H9 (cell line): ENCODE results near the gene SPTY2D1. TPM values are rescaled to one million over a fixed set of nuclear protein-coding genes. Genes with fewer than 3 reads are reported as not detected.

Experiments
- DNase-seq: peaks from one replicate; pipeline ENCODE4 v3.0.0-alpha.2; 2017
- H2AFZ ChIP-seq: one replicate; pipeline ENCODE4 v1.6.1; 2013; ENCODE audit warnings: mild to moderate bottlenecking, low read length, control low read depth, moderate library complexity
- H2AK5ac ChIP-seq: 2 replicates; pipeline ENCODE4 v1.6.1; 2013; ENCODE audit warnings: low read length, control low read depth, mixed read lengths; ENCODE audit not compliant: insufficient read length
- H2BK120ac ChIP-seq: one replicate; pipeline ENCODE4 v1.6.1; 2013; ENCODE audit warnings: low read depth, mild to moderate bottlenecking, low read length, control low read depth, inconsistent platforms; ENCODE audit not compliant: poor library complexity, severe bottlenecking
- H2BK12ac ChIP-seq: 2 replicates; pipeline ENCODE4 v1.6.1; 2013; ENCODE audit warnings: low read length, control low read depth, mixed read lengths, low read depth; ENCODE audit not compliant: insufficient read length
- H2BK15ac ChIP-seq: 2 replicates; pipeline ENCODE4 v1.6.1; 2013; ENCODE audit warnings: low read depth, low read length, control low read depth
- H2BK20ac ChIP-seq: one replicate; pipeline ENCODE4 v1.6.1; 2013; ENCODE audit warnings: low read depth, mild to moderate bottlenecking, low read length, control low read depth, inconsistent platforms; ENCODE audit not compliant: poor library complexity, severe bottlenecking
- H2BK5ac ChIP-seq: 2 replicates; pipeline ENCODE4 v1.6.1; 2013; ENCODE audit warnings: low read length, control low read depth, mixed read lengths; ENCODE audit not compliant: insufficient read length
- H3K14ac ChIP-seq: 2 replicates; pipeline ENCODE4 v1.6.1; 2013; ENCODE audit warnings: low read length, control low read depth; ENCODE audit not compliant: insufficient read depth
- H3K18ac ChIP-seq: 2 replicates; pipeline ENCODE4 v1.6.1; 2013; ENCODE audit warnings: low read depth, mild to moderate bottlenecking, mixed read lengths, low read length, control low read depth; ENCODE audit not compliant: insufficient read length
- H3K23ac ChIP-seq: 2 replicates; pipeline ENCODE4 v1.6.1; 2013; ENCODE audit warnings: low read length, control low read depth, mixed read lengths, low read depth; ENCODE audit not compliant: insufficient read length
- H3K23me2 ChIP-seq: 2 replicates; pipeline ENCODE4 v1.6.1; 2013; ENCODE audit warnings: low read depth, mild to moderate bottlenecking, mixed read lengths, low read length, control low read depth; ENCODE audit not compliant: insufficient read length, poor library complexity, severe bottlenecking
- H3K27ac ChIP-seq: 2 replicates; pipeline ENCODE4 v1.5.1; 2013; ENCODE audit warnings: low read length, control low read depth, mixed read lengths, low read depth; ENCODE audit not compliant: insufficient read length
- H3K27me3 ChIP-seq: 2 replicates; pipeline ENCODE4 v1.6.1; 2013; ENCODE audit warnings: low read length, control low read depth, inconsistent platforms; ENCODE audit not compliant: insufficient read depth
- H3K4ac ChIP-seq: 2 replicates; pipeline ENCODE4 v1.6.1; 2013; ENCODE audit warnings: low read depth, mild to moderate bottlenecking, control low read depth, inconsistent platforms, low read length, moderate library complexity
- H3K4me1 ChIP-seq: 2 replicates; pipeline ENCODE4 v1.6.1; 2013; ENCODE audit warnings: low read length, control low read depth, inconsistent platforms; ENCODE audit not compliant: insufficient read depth
- H3K4me2 ChIP-seq: 2 replicates; pipeline ENCODE4 v1.6.1; 2013; ENCODE audit warnings: low read length, control low read depth, mixed read lengths; ENCODE audit not compliant: insufficient read length, insufficient read depth
- H3K56ac ChIP-seq: 2 replicates; pipeline ENCODE4 v1.6.1; 2013; ENCODE audit warnings: low read depth, mild to moderate bottlenecking, mixed read lengths, low read length, control low read depth; ENCODE audit not compliant: insufficient read length
- H3K79me1 ChIP-seq: 2 replicates; pipeline ENCODE4 v1.6.1; 2013; ENCODE audit warnings: low read depth, mild to moderate bottlenecking, moderate library complexity, low read length, control low read depth, inconsistent platforms; ENCODE audit not compliant: insufficient read depth, poor library complexity, severe bottlenecking
- H3K79me2 ChIP-seq: 2 replicates; pipeline ENCODE4 v1.6.1; 2013; ENCODE audit warnings: low read length, control low read depth, inconsistent platforms; ENCODE audit not compliant: insufficient read depth
- H3K9ac ChIP-seq: 2 replicates; pipeline ENCODE4 v1.6.1; 2013; ENCODE audit warnings: low read length, control low read depth, mixed read lengths; ENCODE audit not compliant: insufficient read length; ENCODE audit errors: extremely low read depth
- H3K9me3 ChIP-seq: one replicate; pipeline ENCODE4 v1.6.1; 2013; ENCODE audit warnings: low read depth, low read length, inconsistent platforms; ENCODE audit not compliant: control insufficient read depth
- H3T11ph ChIP-seq: one replicate; pipeline ENCODE4 v1.6.1; 2013; ENCODE audit warnings: mild to moderate bottlenecking, low read length, control low read depth, inconsistent platforms
- H4K20me1 ChIP-seq: one replicate; pipeline ENCODE4 v1.6.1; 2013; ENCODE audit not compliant: control insufficient read depth, insufficient read length, insufficient read depth
- H4K5ac ChIP-seq: 2 replicates; pipeline ENCODE4 v1.6.1; 2013; ENCODE audit warnings: low read depth, mild to moderate bottlenecking, mixed read lengths, low read length, control low read depth; ENCODE audit not compliant: insufficient read length
- H4K8ac ChIP-seq: replicated peaks from 2 replicates; pipeline ENCODE4 v1.6.1; 2013; ENCODE audit warnings: low read length, control low read depth, mixed read lengths, low read depth; ENCODE audit not compliant: insufficient read length
- H4K91ac ChIP-seq: 2 replicates; pipeline ENCODE4 v1.6.1; 2013; ENCODE audit warnings: low read depth, mild to moderate bottlenecking, moderate library complexity, mixed read lengths, low read length, control low read depth; ENCODE audit not compliant: insufficient read length
- H3K27ac Mint-ChIP-seq, 3 experiments: 2 replicates in 2 of 3; 3 replicates in 1 of 3; pipeline ENCODE4 v1.8.0; 2020 to 2021; ENCODE audit warnings: mixed read lengths in 3 of 3, mild to moderate bottlenecking in 1 of 3, moderate library complexity in 1 of 3
- H3K27me3 Mint-ChIP-seq: 2 replicates; pipeline ENCODE4 v1.8.0; 2021; ENCODE audit warnings: low read depth, mild to moderate bottlenecking, moderate library complexity, mixed read lengths
- H3K36me3 Mint-ChIP-seq, 3 experiments: 2 replicates in 2 of 3; 3 replicates in 1 of 3; pipeline ENCODE4 v1.8.0; 2020 to 2021; ENCODE audit warnings: low read depth in 3 of 3, mixed read lengths in 3 of 3; ENCODE audit not compliant: insufficient read depth in 1 of 3
- H3K4me1 Mint-ChIP-seq, 2 experiments: 2 replicates each; pipeline ENCODE4 v1.8.0; 2020; ENCODE audit warnings: mixed read lengths in 2 of 2
- H3K4me3 Mint-ChIP-seq, 2 experiments: 2 replicates in 1 of 2; 3 replicates in 1 of 2; pipeline ENCODE4 v1.8.0; 2020 to 2021; ENCODE audit warnings: mild to moderate bottlenecking in 2 of 2, mixed read lengths in 2 of 2, moderate library complexity in 1 of 2
- H3K9me3 Mint-ChIP-seq, 2 experiments: 2 replicates in 1 of 2; 3 replicates in 1 of 2; pipeline ENCODE4 v1.8.0; 2020; ENCODE audit warnings: mild to moderate bottlenecking in 2 of 2, mixed read lengths in 2 of 2, moderate library complexity in 1 of 2
- WGBS: extraction: QIAGEN DNeasy Blood & Tissue Kit; methylation state at CpG from one replicate; pipeline ENCODE4 v1.1.7; 2013; ENCODE audit warnings: missing lambda C conversion rate, low lambda C conversion rate, mixed read lengths; ENCODE audit not compliant: insufficient read length; ENCODE audit errors: extremely low coverage; 5-methylcytosine and 5-hydroxymethylcytosine counted together
- total RNA-seq: library from RNA; stranded (reverse); gene quantifications from 2 replicates; pipeline ENCODE4 v1.2.1, GENCODE V29; 2021
- TF ChIP-seq, protein P1 (sequence below): fragments of 200-600 bp; sonication (generic); conservative IDR thresholded peaks from 3 replicates; pipeline ENCODE4 v1.8.0; 2021; ENCODE audit warnings: antibody characterized with exemption, mild to moderate bottlenecking

SPTY2D1 gene
- total RNA-seq, 1 experiment from 2014 or later: 15.9 TPM

DNA sequence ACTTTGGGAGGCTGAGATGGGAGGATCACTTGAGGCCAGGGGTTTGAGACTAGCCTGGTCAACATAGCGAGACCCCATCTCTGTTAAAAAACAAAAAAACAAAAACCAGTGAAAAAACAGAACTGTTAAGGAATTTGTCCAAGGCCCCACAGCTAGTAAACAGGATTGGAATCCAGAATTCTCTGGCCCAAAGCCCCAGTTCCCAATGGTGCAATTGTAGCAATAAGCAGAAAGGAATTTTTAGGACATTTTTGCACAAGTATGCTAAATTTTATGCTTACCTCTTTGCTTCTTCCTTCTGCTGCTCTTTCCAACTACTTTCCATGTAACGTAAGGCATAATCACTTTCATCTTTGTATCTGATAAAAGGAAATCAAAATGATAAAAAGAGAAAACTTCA lies 22.9 kb downstream of the SPTY2D1 start:
- WGBS: no CpG with 5 or more reads among the region's 2 CpGs
- no peaks in the 10 kb centered on the region for H4K20me1 ChIP-seq

More for the DNA sequence above, 22.9 kb downstream of the SPTY2D1 start:
- no peak overlapping the region for H4K5ac ChIP-seq
- H2BK12ac ChIP-seq: no peak overlapping the region
- H4K91ac ChIP-seq: no peak overlapping the region
- TF ChIP-seq, protein P1, sequence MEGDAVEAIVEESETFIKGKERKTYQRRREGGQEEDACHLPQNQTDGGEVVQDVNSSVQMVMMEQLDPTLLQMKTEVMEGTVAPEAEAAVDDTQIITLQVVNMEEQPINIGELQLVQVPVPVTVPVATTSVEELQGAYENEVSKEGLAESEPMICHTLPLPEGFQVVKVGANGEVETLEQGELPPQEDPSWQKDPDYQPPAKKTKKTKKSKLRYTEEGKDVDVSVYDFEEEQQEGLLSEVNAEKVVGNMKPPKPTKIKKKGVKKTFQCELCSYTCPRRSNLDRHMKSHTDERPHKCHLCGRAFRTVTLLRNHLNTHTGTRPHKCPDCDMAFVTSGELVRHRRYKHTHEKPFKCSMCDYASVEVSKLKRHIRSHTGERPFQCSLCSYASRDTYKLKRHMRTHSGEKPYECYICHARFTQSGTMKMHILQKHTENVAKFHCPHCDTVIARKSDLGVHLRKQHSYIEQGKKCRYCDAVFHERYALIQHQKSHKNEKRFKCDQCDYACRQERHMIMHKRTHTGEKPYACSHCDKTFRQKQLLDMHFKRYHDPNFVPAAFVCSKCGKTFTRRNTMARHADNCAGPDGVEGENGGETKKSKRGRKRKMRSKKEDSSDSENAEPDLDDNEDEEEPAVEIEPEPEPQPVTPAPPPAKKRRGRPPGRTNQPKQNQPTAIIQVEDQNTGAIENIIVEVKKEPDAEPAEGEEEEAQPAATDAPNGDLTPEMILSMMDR: no peak
- H2BK5ac ChIP-seq: no peak overlapping the region
- H3K79me2 ChIP-seq: no peaks in the 10 kb centered on the region
- H2AFZ ChIP-seq: no peak overlapping the region
- no peaks in the 10 kb centered on the region for H3K9me3 ChIP-seq
- H2BK15ac ChIP-seq: no peak overlapping the region
- H3K56ac ChIP-seq: no peak overlapping the region
- H3T11ph ChIP-seq: no peak overlapping the region
- no peaks in the 10 kb centered on the region for H3K79me1 ChIP-seq
- no peak overlapping the region for H2AK5ac ChIP-seq
- H3K4me1 Mint-ChIP-seq: peaks cover 4% of the 10 kb centered on the region in 2 experiments
- H3K4me3 Mint-ChIP-seq: no peak overlapping the region
- H3K4me1 ChIP-seq: no peaks in the 10 kb centered on the region
- H3K23me2 ChIP-seq: no peaks in the 10 kb centered on the region
- no peaks in the 10 kb centered on the region for H3K27me3 Mint-ChIP-seq
- no peak overlapping the region for H3K18ac ChIP-seq
- H3K36me3 Mint-ChIP-seq: peaks cover 6 to 45% (median 35%) of the 10 kb centered on the region in 3 experiments; a peak in 6 of 7 replicates
- H3K4ac ChIP-seq: no peak overlapping the region
- H3K27me3 ChIP-seq: no peaks in the 10 kb centered on the region
- no peak overlapping the region for H3K27ac ChIP-seq
- no peak overlapping the region for H4K8ac ChIP-seq
- H3K27ac Mint-ChIP-seq: no peak overlapping the region
- H2BK120ac ChIP-seq: no peak overlapping the region
- no peaks in the 10 kb centered on the region for H3K9me3 Mint-ChIP-seq
- DNase-seq: no peak
- no peak overlapping the region for H2BK20ac ChIP-seq
- no peak overlapping the region for H3K4me2 ChIP-seq
- H3K23ac ChIP-seq: no peak overlapping the region
- no peak overlapping the region for H3K9ac ChIP-seq
- no peak overlapping the region for H3K14ac ChIP-seq
